Left forelimb (tissue), 1 donor: ENCODE data around the gene DSCAML1.

Experiments used
- DNase-seq: peaks from one replicate; pipeline ENCODE4 v3.0.0-alpha.2; 2018; ENCODE audit warnings: low spot score

Gene DSCAML1

DNA sequence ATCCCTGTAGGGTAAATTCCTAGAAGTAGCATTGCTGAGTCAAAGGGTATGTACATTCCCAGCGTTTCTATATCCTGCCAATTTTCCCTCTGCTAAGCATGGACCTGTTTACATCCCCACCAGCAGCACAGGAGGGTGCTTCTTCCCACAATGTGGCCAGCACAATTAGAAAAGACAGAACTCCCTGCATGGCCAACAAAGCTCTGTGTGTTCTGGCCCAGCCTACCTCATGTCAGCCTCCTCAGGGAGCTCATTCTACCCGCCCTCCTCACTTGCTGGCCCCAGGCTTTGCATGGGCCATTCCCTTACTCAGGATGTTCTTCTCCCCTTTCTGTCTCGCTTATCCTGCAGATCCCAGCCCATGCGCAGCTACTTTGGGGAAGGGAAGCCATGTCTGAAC lies 186.1 kb downstream of the DSCAML1 start:
- no peak for DNase-seq

- DNase-seq, result no peak
These were observed 187.0 kb downstream of the DSCAML1 start for GRCh38 chr11:117610045-117610444.

GRCh38 chr11:117607449-117607848 lies 189.6 kb downstream of the DSCAML1 start:
- no peak for DNase-seq

DNA sequence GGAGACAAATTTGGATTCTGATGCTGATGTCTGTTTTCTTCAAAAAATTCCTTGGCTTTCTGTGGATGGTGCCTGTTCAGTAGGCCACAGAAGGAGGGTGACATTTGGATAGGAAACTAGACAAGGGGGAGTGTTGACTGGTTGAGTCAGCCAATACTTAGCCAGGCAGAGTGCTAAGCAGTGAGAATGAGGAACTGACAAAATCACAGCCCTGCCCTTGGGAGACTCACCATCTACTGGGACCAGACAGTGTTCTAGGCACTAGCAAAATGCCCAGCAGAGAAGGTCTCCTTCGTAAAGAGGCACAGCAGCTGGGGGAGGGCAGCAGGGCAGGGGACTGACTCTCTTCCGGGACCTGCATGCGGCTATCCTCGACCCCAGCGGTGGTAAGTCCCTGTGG lies 190.2 kb downstream of the DSCAML1 start:
- no peak for DNase-seq

DNA sequence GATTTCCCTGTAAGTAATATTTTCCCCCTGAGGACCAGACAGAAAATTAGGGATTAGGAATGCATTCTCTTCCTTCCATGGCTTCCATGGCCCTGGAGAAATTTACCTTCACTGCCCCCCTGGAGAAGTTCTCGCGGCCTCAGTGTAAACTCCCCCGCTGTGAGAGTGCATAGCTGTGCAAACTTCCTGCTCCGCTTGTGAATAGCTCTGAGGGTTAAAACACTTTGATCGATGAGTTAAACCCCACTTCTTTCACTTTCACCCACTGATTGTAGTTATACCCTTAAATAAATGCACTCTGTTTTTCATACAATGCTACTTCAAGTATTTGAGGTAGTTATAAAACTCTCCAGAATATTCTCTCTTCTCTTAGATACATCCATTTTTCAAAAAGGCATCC lies 190.8 kb downstream of the DSCAML1 start:
- DNase-seq, result no peak

DNA sequence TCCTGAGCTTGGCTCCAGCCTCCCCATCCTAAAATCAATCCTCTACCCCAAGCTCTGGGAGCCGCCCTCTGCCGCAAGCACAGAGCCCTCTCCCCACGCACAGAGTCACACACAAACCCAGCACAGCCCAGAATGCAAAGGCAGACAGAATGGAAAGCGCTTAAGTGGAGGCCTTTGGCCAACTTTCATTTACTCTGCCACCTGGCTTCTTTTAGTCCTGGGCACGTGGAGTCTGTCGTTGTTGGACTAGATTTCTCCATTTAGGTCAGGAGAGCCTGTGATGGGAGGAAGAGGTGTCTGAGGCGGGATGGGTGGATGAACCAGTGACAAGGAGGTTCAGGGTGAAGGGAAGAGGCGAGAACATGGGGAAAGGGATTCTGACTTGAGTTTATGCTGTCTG lies 191.7 kb downstream of the DSCAML1 start:
- DNase-seq, result no peak

GRCh38 chr11:117604336-117604995 lies 192.6 kb downstream of the DSCAML1 start:
- DNase-seq, result no peak

- DNase-seq, result no peak
These were observed 193.1 kb downstream of the DSCAML1 start for GRCh38 chr11:117603932-117604331.

- DNase-seq, result no peak
These were observed 195.9 kb downstream of the DSCAML1 start for GRCh38 chr11:117601006-117601708.

GRCh38 chr11:117600234-117600783 lies 196.7 kb downstream of the DSCAML1 start:
- no peak for DNase-seq

GRCh38 chr11:117597071-117597470 lies 199.9 kb downstream of the DSCAML1 start:
- DNase-seq, result no peak

DNA sequence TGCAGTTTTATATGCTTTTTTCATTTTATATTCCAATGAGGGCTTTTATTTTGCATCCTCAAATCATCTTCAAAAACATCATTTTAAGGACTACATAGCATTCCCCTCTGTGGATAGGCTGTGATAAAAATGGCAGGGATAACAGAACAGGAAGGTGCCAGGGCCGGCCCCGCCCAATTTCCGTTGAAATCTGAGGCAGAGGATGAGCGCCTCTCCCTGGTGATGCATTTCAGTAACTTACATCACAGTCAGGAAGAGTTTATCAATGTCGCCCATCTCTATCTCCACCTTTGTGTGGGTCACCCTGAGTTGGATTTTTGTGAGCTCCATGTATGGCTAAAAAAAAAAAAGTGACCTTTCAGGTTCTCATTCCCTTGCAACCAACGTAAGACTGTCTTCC lies 201.6 kb downstream of the DSCAML1 start:
- no peak for DNase-seq

GRCh38 chr11:117594721-117595120 lies 202.3 kb downstream of the DSCAML1 start:
- no peak for DNase-seq

DNA sequence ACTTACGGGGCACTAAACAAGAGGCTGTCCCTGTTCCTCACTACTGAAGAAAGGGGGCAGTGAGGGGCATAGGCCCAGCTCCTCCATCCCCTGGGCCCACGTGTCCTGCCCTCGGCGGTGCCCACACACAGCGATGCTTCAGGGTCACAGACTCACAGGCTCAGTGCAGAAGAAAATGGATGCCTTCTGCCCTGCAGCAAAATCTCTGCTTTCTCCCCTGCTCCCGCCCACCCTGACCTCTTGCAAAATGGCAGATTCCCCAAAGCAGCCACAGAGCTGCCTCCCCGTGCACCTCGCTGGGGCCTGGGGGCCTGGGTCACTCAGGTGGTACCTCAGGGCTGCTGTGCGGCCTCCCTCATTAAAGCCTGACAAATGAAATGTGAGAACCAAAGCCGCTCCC lies 204.0 kb downstream of the DSCAML1 start:
- DNase-seq, result no peak

DNA sequence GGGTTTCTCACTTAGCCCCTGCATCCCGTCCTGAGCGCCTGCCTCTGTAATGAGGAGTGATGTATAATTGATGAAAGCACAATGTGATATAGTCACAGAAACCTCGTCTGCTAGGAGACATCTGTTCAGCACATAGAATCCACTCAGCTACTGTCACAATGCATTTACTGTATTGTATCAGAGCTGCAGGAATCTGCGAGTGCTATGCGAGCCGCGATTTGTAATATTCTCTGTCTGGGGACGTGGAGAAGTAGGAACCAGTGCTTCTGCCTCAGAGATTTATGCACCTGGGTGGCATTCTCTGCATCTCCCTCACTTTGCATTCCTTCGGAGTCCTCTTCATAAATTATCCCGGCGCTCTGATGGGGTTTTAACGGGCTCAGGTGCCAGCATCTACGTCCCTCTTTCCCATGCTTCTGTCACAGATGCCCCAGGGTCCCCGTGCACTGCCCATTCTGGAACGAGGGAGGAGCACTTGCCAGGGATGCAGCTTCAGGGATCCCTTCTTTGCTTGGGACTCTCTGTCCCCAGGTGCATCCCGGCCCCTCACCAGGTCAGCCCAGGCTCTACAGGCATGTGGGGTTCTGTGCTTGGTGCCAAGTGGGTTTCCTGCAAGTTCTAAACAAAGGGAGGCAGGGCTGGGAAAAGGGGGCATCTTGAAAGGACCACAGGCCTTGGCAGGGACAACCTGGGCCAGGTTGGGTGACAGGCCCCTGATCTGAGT lies 205.5 kb downstream of the DSCAML1 start:
- DNase-seq, result no peak

- DNase-seq, result no peak
These were observed 208.0 kb downstream of the DSCAML1 start for GRCh38 chr11:117589063-117589462.

GRCh38 chr11:117588166-117588810 lies 208.7 kb downstream of the DSCAML1 start:
- DNase-seq, result no peak

DNA sequence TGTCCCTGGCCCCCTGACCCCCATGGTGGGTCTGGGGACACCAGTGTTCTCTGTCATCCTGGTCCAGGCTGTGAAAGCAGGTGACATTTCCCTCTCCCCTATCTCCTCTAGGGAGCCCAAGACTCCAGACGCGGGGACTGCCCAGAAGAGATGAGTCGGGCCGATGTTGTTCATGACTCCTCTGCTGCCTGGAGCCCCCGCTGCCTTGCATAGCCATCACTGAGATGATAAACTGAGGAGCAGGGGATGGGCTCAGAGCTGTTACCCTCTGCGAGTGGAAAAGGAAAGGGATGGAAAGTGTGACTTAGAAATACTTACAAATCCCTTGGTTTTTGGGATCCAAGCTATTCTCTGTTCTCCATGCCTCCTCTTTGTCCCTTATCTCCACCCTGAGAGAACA lies 209.6 kb downstream of the DSCAML1 start:
- no peak for DNase-seq

DNA sequence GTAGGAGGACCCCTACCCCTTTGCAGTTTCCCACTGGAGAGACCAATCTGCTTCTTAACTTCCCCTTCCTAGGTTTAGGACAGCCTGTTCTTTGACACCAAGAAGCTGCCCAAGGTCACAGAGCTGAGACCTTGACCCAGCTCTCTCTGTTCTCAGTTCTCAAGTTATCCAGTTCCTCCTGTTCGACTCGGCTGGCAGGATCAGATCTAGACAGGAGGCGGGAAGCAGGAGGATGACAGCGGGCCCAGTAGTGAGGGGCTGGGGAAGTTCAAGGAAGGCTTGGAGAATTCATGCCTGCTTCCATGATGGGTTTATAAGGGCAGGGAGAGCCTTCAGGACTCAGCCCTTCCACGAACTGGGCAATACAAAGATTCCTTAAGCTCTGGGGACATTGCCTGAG lies 210.6 kb downstream of the DSCAML1 start:
- DNase-seq, result no peak

GRCh38 chr11:117585631-117586030 lies 211.4 kb downstream of the DSCAML1 start:
- DNase-seq, result no peak

DNA sequence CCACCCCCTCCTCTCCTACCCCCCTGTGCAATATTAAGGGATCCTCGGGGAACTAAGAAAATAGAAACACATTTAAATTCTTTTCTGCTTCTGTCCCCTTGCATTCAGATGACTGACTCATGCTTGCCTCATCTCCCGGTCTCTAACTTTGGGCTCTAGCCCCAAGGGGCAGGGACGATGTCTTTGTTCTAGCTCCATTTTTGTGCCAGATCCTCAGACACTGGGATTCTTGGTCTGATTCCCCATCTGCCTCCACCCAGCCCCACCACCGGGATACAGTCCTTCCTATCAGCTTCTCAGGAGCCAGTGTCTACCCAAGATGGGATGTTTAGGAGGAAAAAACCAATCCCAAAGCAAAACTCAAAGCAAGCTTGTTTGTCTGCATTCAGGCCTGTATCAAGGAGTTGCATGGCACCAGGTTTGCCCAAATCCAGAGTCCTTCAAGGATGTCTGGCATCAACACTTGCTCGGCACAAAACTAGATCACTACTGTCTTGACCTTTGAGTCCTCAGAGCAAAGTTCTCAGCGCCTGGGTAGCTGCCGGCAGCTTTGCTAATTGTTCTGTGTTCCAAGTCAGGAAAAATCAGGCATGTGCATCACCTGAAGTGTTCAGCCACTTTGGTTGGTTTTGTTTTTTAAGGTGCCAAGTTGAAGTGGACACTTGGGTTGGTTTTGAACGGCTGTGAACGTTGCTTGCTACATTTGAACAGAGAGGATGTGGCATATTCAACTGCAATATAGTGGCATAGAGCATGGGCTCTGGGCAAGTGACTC lies 212.8 kb downstream of the DSCAML1 start:
- DNase-seq, result no peak
